Measurements from ENCODE around the gene SLC2A2.

Gene SLC2A2

DNA sequence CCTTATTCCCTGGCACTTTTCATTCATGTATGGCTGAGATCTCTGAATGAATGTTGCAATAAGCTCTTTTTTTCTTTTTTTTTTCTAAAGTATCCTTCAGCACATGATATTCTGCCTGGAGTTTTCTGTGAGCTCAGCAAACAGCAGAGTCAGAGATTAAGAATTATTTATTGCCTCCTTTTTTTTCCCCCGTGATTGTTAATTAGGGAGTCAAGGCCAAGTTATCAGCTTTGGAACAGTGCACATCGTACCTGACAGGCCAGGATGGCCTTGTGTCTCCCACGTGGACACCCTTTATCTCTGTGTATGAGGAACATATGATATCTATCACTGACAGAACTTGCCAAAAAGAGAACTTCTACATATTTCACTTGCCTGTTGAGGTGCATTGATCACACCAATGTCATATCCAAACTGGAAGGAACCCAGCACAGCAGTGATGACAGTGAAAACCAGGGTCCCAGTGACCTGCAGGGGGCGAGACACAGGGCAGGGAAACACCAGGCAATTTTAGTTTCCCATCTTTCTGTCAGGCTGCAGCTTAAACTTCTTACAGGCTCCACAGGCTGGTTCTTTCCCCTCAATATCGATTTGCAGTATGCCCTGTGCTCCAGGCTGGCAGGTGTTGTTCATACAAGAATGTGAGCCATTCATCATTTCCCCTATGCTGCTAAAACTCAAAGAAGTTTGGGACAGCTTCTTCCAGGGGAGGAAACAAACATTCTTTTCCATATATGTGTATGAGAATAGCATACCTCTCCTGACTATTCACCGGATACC, 8.2 kb downstream of the SLC2A2 start:
- peak; percentile 10 to 12 for DNase-seq (ENCODE audit: low read depth in 2 of 2)
- TF ChIP-seq, protein P1, sequence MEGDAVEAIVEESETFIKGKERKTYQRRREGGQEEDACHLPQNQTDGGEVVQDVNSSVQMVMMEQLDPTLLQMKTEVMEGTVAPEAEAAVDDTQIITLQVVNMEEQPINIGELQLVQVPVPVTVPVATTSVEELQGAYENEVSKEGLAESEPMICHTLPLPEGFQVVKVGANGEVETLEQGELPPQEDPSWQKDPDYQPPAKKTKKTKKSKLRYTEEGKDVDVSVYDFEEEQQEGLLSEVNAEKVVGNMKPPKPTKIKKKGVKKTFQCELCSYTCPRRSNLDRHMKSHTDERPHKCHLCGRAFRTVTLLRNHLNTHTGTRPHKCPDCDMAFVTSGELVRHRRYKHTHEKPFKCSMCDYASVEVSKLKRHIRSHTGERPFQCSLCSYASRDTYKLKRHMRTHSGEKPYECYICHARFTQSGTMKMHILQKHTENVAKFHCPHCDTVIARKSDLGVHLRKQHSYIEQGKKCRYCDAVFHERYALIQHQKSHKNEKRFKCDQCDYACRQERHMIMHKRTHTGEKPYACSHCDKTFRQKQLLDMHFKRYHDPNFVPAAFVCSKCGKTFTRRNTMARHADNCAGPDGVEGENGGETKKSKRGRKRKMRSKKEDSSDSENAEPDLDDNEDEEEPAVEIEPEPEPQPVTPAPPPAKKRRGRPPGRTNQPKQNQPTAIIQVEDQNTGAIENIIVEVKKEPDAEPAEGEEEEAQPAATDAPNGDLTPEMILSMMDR (IDR thresholded peaks at IDR 0.05; ENCODE audit: low read depth, low read length): peak; percentile 46

DNA sequence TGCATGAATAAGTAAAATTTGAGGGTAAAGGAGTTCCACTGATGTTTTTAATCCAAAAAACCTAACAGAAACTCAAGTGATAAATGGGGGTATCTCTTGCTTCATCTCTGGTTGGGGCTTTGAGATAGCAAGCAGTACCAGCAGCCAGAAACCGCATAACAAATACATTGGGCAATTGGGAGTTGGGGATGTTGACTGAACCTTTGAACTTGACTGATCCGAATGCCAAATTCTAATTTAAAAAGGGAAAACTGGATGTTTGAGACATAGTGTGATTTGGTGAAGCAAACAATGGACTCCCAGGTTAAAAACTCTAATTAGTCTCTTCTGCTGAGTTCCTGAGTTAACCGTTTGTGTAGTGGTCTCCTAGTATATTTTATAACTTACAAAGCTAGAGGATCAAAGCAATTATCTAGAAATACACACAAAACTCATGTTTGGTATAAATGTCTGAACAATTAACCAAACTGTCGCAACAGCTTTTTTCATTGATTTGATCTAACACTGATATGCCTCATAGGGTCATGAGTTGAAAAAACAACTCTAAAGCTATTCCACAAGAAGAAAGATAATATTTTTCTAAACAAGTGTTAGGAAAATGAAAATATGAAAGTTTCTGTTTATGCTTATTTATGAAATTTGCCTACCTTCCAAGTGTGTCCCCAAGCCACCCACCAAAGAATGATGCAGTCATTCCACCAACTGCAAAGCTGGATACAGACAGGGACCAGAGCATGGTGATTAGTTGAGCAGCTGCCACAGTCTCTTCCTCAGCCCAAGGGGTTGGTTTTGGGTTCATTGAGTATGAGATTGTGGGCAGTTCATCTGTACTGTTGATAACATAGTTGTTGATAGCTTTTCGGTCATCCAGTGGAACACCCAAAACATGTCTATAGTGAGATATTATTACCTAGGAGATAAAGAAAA, 12.4 kb downstream of the SLC2A2 start:
- TF ChIP-seq, protein P1 (IDR thresholded peaks at IDR 0.05; ENCODE audit: low read depth, low read length): no peak
- peak; percentile 24 to 31 for DNase-seq (ENCODE audit: low read depth in 2 of 2)
- no peak overlapping the region for H3K4me3 ChIP-seq (replicated peaks in 1 of 2; ENCODE audit: low read depth in 2 of 2, low read length in 2 of 2)

More for the DNA sequence above, 8.2 kb downstream of the SLC2A2 start:
- H3K4me3 ChIP-seq (replicated peaks in 1 of 2; ENCODE audit: low read depth in 2 of 2, low read length in 2 of 2): no peak overlapping the region

- TF ChIP-seq, protein P1 (IDR thresholded peaks at IDR 0.05; ENCODE audit: low read depth, low read length): no peak
- no peak for DNase-seq (ENCODE audit: low read depth in 2 of 2)
- H3K4me3 ChIP-seq (replicated peaks in 1 of 2; ENCODE audit: low read depth in 2 of 2, low read length in 2 of 2): no peak overlapping the region
These were observed 14.6 kb downstream of the SLC2A2 start for GRCh38 chr3:171011873-171012336.

DNA sequence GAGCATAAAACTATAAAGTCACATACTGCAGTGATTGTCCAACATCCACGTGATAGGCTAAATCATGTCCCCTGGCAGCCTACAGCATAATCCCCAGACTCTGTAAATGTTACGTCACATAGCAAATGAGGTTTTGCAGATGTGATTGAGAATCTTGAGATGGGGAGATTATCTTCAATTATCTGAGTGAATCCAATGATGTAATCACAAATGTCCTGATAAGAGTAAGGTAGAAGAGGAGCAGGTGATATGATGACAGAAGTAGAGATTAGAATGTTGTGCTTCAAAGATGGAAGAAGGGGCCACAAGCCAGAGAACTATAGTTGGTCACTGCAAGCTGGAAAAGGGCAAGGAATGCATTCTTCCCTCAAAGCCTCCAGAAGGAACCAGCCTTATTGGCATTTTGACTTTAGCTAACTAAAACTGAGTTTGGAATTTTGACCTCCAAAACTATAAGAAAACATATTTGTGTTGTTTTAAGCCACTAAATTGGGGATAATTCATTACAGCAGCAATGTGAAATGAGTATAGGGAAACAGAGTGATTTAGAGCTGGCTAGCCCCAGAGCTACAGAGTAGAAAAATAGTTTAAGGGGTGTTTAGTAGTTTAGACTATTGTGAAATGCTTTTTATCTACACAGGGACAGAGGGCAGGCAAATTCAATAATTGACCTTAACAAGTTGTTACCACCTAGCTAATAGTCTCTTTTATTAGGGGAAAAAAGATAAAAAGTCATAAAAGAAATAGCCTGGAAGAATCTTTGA, 15.2 kb downstream of the SLC2A2 start:
- no peak overlapping the region for H3K4me3 ChIP-seq (replicated peaks in 1 of 2; ENCODE audit: low read depth in 2 of 2, low read length in 2 of 2)
- no peak for DNase-seq (ENCODE audit: low read depth in 2 of 2)
- TF ChIP-seq, protein P1 (IDR thresholded peaks at IDR 0.05; ENCODE audit: low read depth, low read length): no peak

DNA sequence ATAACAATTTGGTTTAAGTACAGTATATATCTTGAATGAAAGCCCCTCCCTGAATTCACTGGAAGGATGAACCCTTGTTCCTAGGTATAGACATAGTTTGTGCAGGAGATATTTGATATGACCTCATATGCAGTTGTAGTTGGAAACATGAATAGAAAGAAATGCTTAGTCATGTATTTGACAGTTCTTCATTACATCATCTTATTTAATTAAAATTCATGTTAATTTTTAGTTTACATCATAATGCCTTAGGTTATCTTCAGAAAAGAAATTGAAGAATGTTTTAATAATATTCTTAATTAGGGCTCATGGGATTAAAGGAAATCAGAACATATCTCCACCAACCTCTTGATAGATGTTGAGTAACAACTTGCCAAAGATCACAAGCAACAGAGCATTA, 19.2 kb downstream of the SLC2A2 start:
- H3K4me3 ChIP-seq (replicated peaks in 1 of 2; ENCODE audit: low read depth in 2 of 2, low read length in 2 of 2): no peak overlapping the region
- TF ChIP-seq, protein P1 (IDR thresholded peaks at IDR 0.05; ENCODE audit: low read depth, low read length): no peak
- no peak for DNase-seq (ENCODE audit: low read depth in 2 of 2)

GRCh38 chr3:171005648-171006047, 20.9 kb downstream of the SLC2A2 start:
- TF ChIP-seq, protein P1 (IDR thresholded peaks at IDR 0.05; ENCODE audit: low read depth, low read length): no peak
- no peak overlapping the region for H3K4me3 ChIP-seq (replicated peaks in 1 of 2; ENCODE audit: low read depth in 2 of 2, low read length in 2 of 2)
- peak; percentile 26 to 59 for DNase-seq (ENCODE audit: low read depth in 2 of 2)

Data from cardiac fibroblast (primary cell).